Mesothelial cell of epicardium (in vitro differentiated cells): ENCODE results near the gene AP2B1. TPM values are rescaled to one million over a fixed set of nuclear protein-coding genes. Genes with fewer than 3 reads are reported as not detected.

ENCODE experiments used
- DNase-seq, 2 experiments: peaks; one replicate each; pipeline ENCODE4 v3.0.0; 2021; ENCODE audit warnings: low spot score in 2 of 2; ENCODE audit not compliant: unreplicated experiment in 2 of 2
- H3K27ac Mint-ChIP-seq: 2 replicates; pipeline ENCODE4 v1.8.0; 2021; ENCODE audit warnings: mixed read lengths
- H3K27me3 Mint-ChIP-seq: 2 replicates; pipeline ENCODE4 v1.8.0; 2021; ENCODE audit warnings: low read depth, mixed read lengths
- H3K36me3 Mint-ChIP-seq: 2 replicates; pipeline ENCODE4 v1.8.0; 2021; ENCODE audit warnings: mixed read lengths
- H3K4me1 Mint-ChIP-seq: 2 replicates; pipeline ENCODE4 v1.8.0; 2021; ENCODE audit warnings: mixed read lengths
- H3K4me3 Mint-ChIP-seq: 2 replicates; pipeline ENCODE4 v1.8.0; 2021; ENCODE audit warnings: mild to moderate bottlenecking, moderate library complexity, mixed read lengths
- H3K9me3 Mint-ChIP-seq: 2 replicates; pipeline ENCODE4 v1.8.0; 2021; ENCODE audit warnings: mixed read lengths
- CTCF ChIP-seq: fragments of 200-600 bp; sonication (generic); IDR thresholded peaks from one replicate; pipeline ENCODE4 v1.5.0; 2021; ENCODE audit warnings: antibody characterized with exemption; ENCODE audit not compliant: unreplicated experiment
- total RNA-seq: library from RNA; stranded (reverse); gene quantifications from 3 replicates; pipeline ENCODE4 v1.2.1, GENCODE V29; 2021

The AP2B1 gene
- total RNA-seq, 1 donor from 2014 or later: 155 TPM

DNA sequence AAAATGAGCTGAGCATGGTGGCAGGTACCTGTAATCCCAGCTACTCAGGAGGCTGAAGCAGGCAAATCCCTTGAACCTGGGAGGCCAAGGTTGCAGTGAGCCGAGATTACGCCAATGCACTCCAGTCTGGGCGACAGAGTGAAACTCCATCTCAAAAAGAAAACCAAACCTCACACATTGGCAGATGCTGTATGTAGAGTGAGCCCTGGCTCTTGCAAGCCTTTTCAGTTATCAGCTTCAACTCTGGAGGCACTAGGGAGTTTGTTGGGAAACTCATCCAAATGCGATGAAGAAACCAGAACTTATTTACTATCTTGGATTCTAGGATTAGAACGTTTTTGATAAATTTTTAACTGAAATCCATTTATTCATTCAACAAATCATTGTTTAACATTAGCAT lies 87.4 kb downstream of the AP2B1 start:
- Mint-ChIP-seq H3K4me3 (no peak overlapping the region), H3K36me3 (peaks cover 40% of the 10 kb centered on the region)
- no peak for TF ChIP-seq CTCF

DNA sequence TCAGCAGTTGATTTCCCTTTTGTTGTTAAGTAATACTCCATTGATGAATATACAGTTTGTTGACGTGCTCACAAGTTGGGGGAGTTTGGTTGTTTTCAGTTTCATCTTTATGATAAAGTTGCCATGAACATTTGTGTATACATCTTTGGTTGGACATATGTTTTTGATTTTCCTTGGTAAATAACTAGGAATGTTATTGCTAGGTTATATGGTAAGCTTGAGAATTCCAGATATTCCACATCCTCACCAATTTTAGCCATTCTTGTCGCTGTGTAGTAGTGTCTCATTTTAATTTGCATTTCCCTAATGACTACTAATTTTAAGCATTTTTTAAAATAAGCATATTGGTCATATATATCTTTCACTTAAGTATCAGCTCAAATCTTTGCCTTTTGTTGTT lies 89.3 kb downstream of the AP2B1 start:
- Mint-ChIP-seq H3K27ac (peak overlapping the region; percentile 25), H3K36me3 (peaks cover 47% of the 10 kb centered on the region), H3K27me3 (no peaks in the 10 kb centered on the region), H3K4me3 (no peak overlapping the region), H3K4me1 (no peaks in the 10 kb centered on the region), H3K9me3 (peaks cover 9% of the 10 kb centered on the region)
- no peak for TF ChIP-seq CTCF
- no peak for DNase-seq

More for the DNA sequence above, 87.4 kb downstream of the AP2B1 start:
- no peaks in the 10 kb centered on the region for H3K27me3 Mint-ChIP-seq
- no peak for DNase-seq
- no peaks in the 10 kb centered on the region for H3K4me1 Mint-ChIP-seq
- H3K9me3 Mint-ChIP-seq: peaks cover 9% of the 10 kb centered on the region
- H3K27ac Mint-ChIP-seq: no peak overlapping the region

GRCh38 chr17:35679007-35679682 lies 92.0 kb downstream of the AP2B1 start:
- no peak overlapping the region for H3K4me3 Mint-ChIP-seq
- peaks cover 9% of the 10 kb centered on the region for H3K9me3 Mint-ChIP-seq
- no peaks in the 10 kb centered on the region for H3K27me3 Mint-ChIP-seq
- no peaks in the 10 kb centered on the region for H3K4me1 Mint-ChIP-seq
- no peak for DNase-seq
- peaks cover 37% of the 10 kb centered on the region for H3K36me3 Mint-ChIP-seq
- no peak for TF ChIP-seq CTCF
- no peak overlapping the region for H3K27ac Mint-ChIP-seq

DNA sequence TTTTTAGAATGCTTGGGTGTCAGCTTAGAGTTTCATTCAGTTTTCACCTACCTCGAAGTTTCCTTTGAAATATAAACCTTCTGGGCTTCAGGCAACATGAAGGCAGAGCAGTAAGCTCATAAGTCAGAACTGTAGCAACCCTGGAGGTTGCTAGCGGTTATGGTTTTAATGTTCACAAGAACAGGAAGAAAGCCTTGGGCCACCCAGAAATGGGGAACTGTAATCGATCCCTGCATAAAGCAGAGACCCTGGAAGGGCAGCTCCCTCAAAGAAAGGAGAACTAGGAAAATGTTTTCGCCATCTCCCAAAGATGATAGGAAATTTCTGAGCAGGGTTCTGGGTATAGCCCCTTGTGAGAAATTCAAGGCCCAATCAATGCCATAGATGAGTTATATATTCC lies 96.5 kb downstream of the AP2B1 start:
- H3K36me3 Mint-ChIP-seq: peaks cover 39% of the 10 kb centered on the region
- TF ChIP-seq CTCF: no peak
- peaks cover 4% of the 10 kb centered on the region for H3K9me3 Mint-ChIP-seq
- no peaks in the 10 kb centered on the region for H3K27me3 Mint-ChIP-seq
- no peaks in the 10 kb centered on the region for H3K4me1 Mint-ChIP-seq
- no peak overlapping the region for H3K27ac Mint-ChIP-seq
- no peak overlapping the region for H3K4me3 Mint-ChIP-seq
- DNase-seq: no peak

DNA sequence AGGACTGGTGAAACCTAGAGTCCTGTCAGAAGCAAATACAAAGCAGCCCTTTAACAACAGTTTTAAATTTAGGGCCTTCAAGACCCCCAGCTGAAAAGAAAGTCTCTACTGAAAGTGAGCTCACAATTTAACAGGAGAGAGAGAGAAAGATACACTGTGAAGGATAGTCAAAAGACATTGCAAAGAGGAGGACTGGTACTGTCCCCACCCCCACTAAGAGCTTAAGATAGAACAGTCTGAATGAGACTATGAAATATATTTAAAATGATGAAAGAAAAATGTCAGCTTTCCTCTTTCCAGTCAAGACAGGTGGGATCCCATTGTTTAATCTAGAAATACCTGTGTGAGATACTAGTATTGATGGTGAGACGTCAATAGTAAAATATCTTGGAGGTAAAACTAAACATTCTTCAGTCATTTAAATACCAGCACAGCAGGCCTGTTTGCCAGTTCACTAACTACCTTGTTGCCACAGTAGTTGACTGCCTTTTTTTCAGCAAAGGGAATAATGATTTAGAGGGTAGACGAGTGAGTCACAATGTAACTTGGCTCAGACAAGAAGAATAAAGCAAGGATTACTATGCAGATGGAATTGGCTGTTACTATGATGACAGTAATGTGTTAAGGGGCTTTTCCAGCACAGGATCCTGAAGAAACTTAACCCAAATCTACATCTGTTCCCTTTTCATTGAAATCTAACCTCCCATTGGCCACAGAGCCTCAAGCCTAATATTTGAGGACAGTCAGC lies 97.1 kb downstream of the AP2B1 start:
- DNase-seq: no peak
- peaks cover 34% of the 10 kb centered on the region for H3K36me3 Mint-ChIP-seq
- H3K4me3 Mint-ChIP-seq: no peak overlapping the region
- H3K27ac Mint-ChIP-seq: no peak overlapping the region
- no peaks in the 10 kb centered on the region for H3K9me3 Mint-ChIP-seq
- H3K27me3 Mint-ChIP-seq: no peaks in the 10 kb centered on the region
- TF ChIP-seq CTCF: no peak
- no peaks in the 10 kb centered on the region for H3K4me1 Mint-ChIP-seq
